T47D (cell line): Measurements from ENCODE around the gene GLMN.
"Not testable (repeated sequence)": the region's sequence is repeated elsewhere in the genome, so short reads cannot be mapped to it uniquely, and the experiment has no call there.

Source experiments
- DNase-seq, 2 experiments: peaks; one replicate each; pipeline versions ENCODE4 v3.0.0 to v3.0.0-alpha.2; 2011 to 2012; ENCODE audit warnings: low read depth in 1 of 2, low spot score in 1 of 2
- JUND ChIP-seq: IDR thresholded peaks from 2 replicates; pipeline ENCODE4 v1.6.1; 2012; ENCODE audit warnings: low read depth
- in situ Hi-C: cut with HindIII; loops from 2 replicates; pipeline ENCODE4 v1.10.0; 2016; ENCODE audit warnings: low sequenced_read_pairs, low pct_unique_long_range_greater_than_20kb

The GLMN gene

DNA sequence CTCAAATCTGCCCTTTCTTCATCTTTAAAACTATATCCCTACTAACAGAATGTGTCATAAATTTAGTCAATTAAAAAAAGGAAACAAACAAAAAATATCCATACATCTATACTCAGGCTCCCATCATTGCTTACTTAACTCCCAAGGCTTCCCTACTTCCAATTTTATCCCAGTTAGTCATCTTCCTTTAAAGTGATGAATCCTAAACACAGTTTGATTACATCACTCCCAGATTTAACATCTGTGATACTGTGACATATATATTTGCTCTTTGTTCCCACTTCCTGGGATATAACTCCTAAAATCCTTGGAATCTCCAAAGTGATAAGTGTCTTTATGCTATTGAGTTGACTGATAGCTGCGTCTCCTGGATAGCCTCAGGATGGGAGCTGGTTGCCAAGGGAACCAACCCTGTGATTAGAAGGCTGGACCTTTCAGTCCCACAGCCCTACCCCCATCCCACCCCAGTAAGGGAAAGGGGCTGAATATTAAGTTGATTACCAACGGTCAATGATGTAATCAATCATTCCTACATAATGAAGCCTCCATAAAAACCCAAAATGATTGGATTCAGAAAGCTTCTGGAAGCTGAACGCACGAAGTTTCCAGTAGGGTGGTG lies 21.6 kb downstream of the GLMN start:
- no peak for DNase-seq
- TF ChIP-seq JUND = no peak
- in situ Hi-C loops = no loop called here

DNA sequence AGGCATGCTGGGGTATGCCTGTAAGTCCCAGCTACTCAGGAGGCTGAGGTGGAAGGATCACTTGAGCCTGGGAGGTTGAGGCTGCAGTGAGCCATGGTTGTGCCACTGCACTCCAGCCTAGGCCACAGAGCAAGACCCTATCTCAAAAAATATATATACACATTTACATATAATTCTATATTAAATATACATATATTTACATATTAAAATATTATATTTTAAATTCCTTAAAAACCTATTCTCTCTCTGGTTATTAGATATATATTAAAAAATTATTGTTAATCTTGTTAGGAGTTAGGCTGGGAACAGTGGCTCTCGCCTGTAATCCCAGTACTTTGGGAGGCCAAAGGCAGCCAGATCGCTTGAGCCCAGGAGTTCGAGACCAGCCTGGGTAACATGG lies 22.7 kb downstream of the GLMN start:
- DNase-seq = no peak
- in situ Hi-C loops = no loop called here
- no peak for TF ChIP-seq JUND

DNA sequence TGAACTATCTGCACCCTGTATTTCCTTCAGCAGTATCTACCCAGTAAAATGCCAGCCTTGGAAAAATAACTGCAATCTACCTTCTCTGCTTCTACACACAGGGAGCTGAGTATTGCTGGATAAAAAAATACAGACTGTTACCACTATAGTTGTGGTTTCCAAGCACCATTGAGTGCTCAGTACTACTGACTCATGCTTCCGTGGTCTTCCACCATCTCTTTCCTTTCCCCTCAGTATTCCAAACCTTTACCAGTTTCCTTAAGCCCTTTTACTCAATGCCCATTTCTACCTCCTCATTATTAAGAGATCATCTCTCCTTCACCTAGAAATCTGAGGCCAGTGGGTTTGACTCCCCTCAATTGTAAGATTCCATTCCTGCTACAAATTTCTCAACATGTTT lies 23.8 kb downstream of the GLMN start:
- no peak for DNase-seq
- in situ Hi-C loops = no loop called here

DNA sequence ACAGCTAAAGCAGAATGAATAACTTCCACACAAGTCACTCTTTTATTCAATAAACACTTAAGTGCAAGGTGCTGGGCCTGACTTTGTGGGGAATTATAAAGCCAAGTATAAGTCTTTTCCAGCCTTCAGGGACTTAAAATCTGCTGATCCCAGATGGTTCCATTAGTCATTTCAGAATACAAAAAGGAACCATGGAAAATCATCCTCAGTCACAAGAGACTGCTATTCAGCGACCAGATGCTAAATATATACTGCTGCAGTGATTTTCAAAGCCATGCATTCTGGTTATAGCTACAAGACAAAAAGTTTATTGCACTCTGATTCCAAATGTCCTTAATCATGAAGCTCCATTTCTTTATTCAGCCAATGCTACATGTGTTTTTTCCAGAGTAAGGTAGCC lies 25.7 kb downstream of the GLMN start:
- no peak for TF ChIP-seq JUND
- no peak for DNase-seq
- in situ Hi-C loops = no loop called here

More for the DNA sequence above, 23.8 kb downstream of the GLMN start:
- no peak for TF ChIP-seq JUND

DNA sequence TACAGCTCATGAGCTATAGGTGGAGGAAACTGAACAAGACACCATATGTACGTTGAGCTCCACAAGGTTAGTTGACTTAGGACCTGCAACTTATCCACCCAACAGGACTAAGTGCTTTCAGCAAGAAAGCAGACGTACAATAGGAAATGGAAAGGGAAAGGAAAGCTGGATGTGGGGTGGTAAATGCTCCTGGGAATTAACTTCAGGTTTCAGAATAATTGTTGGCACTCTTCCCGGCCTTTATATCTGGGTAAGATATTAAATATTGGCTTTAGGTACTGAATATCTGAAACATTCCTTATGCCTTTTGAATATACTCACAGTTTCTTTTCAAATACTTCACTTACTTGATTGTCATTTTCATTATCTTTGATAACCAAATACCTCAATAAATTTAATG lies 36.3 kb downstream of the GLMN start:
- TF ChIP-seq JUND = no peak
- in situ Hi-C loops = no loop called here
- no peak for DNase-seq

DNA sequence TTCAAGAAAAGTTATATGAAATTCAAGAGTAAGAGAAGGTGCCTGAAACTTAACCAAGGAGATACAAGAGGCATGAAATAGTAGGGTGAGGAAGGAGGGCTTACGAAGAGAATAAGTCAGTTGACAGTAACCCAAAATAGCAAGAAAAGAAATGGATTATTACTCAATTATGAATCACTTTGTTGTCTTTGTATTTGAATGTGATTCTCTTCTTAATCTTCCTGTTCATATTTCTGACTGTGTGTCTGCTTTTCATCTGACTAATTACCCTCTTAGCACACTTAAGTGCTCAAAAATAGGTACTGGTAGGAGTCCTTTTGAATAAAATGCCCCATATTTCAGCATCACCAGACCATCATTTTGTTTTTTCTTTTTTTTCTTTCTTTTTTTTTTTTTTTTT lies 39.4 kb downstream of the GLMN start:
- in situ Hi-C loops = no loop called here
- DNase-seq = no peak
- no peak for TF ChIP-seq JUND

DNA sequence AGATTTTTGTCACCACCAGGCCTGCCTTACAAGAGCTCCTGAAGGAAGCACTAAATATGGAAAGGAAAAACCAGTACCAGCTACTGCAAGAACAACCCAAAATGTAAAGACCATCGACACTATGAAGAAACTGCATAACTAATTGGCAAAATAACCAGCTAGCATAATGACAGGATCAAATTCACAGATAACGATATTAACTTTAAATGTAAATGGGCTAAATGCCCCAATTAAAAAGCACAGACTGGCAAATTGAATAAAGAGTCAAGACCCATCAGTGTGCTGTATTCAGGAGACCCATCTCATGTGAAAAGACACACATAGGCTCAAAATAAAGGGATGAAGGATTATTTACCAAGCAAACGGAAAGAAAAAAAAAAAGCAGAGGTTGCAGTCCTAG lies 44.1 kb downstream of the GLMN start:
- in situ Hi-C loops, DNase-seq: not testable (repeated sequence)

DNA sequence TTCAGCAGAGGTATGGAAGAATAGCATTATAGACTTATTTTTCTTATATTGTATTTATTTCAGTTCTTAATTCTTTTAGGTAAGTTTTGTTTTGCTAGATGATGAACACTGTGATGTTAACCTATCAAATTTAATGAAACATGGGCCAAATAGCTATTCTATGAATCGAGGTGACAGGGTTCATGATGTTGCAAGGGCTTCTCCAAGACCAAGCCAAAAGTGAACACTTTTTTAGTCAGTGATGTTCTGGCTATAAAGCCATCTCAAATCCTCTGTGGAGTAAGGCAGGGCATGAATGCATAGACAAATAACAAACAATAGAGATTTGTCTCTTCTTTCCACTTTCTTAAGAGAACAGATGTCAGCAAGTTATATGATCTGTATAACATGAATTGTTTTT lies 54.4 kb downstream of the GLMN start:
- DNase-seq = no peak
- in situ Hi-C loops = no loop called here
- no peak for TF ChIP-seq JUND

DNA sequence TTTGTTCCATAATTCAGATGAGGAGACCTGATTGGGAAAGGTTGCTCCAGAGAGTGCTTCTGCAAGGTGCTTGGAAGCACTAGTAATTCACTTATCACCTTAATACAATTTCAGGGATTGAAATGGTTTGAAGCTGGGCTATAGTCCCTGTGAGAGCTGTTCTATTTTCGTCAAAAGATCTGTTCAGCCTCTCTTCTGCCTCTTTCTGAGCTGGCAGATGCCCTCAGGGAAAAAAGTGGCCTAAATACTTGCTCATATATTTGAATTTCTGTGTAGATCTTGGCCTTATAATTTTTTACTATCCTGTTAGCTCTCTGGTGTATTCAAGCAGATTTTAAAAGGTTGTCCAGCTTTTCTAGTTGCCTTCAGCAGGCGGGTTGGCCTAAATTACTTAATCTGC lies 58.8 kb downstream of the GLMN start:
- DNase-seq = no peak
- in situ Hi-C loops = no loop called here
- TF ChIP-seq JUND = no peak

DNA sequence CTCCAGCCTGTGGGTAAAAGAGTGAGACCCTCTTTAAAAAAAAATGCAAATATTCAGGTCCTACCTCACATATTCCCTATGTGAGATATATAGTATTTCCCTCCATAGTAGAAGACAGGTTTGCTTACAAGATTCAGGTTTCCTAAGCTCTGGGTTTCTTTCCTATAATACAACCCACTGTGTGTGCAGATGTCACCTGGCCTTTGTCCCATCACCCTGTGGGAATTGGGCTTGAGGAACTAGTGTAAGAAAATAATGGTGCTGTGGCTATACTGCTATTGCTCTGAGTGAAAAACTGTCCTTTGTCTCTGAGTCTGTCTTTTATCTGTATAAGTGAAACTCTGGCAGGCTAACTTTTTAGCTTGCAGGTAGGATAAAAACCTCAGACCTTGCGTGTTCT lies 68.1 kb downstream of the GLMN start:
- in situ Hi-C loops = no loop called here
- no peak for DNase-seq
- TF ChIP-seq JUND = no peak

DNA sequence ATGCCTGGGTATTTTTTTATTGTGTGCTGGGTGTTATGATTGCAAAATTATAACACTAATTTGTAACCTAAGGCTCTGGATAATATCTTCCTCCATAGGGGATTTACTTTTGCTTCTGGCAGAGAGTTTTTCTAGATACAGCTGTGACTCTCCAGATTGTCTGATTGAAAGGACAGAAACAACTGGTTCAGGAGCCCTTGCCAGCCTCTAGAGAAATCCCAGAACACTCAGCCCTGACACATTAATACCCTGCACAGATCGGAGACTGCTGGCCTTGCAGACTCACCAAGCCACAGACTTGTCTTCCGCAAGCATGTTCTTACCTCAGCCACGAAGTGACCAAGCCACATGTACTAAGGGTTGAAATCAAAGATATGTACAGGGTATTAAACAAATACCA lies 70.4 kb downstream of the GLMN start:
- DNase-seq = no peak
- no peak for TF ChIP-seq JUND
- in situ Hi-C loops = no loop called here

DNA sequence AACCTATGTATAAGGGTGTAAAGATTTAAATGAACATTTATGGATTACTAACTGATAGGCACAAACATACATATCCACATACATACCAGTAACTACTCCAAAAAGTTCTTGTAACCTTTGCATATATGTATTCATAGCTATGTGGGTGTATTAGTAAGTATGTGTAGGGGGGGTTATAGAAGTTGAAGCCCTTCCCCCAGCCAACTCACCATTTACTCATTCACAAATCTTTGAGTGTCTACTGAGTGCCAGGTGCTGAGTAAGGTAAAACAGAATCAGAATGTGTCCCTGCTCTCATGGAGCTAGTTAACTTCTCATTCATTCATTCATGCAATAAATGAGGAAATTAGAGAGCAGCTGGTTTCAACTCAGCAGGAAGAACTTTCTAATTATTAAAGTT lies 79.8 kb downstream of the GLMN start:
- no peak for DNase-seq
- in situ Hi-C loops = no loop called here
- no peak for TF ChIP-seq JUND

DNA sequence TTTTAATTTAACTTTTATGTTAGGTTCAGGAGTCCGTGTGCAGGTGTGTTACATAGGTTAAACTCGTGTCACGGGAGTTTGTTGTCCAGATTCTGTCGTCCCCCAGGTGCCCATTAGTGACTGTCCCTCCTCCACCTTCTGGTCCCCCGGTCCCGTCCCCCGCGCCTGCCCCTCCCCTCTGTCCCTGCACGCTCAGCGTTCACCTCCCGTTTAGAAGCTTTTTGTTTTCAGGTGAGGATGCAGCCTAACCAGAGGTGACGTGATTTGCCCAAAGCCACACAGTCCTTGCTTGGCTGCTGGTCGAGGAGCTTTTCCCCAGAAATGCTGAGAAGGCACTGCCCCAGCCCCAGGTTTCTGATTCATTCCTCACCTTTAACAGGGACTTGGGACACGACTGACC lies 80.2 kb downstream of the GLMN start:
- in situ Hi-C loops = no loop called here
- no peak for TF ChIP-seq JUND
- no peak for DNase-seq

DNA sequence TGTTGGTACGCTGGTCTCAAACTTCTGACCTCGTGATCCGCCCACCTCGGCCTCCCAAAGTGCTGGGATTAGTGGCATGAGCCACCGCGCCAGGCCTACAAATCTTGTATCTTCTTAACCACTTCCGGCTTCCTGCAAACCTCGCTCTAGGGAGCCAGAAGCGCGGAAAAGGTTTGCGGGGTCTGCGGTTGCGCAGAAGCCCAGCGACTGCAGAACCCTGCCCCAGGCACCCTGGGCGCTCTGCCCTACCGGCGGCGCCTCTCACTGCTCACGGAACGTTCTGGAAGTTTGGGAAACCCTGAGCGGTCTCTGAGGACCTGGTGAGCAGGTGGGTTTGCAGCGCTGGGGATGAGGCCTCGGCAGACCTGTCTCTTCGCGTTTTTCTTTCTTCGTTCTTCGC lies 81.1 kb downstream of the GLMN start, which contains the start of gene C1orf146:
TSS of gene C1orf146 (plus strand) at position 195 of the 400 bp plus-strand sequence. CDS start 13,506 bp downstream, outside the sequence.
- in situ Hi-C loops = no loop called here
- DNase-seq = no peak
- no peak for TF ChIP-seq JUND

DNA sequence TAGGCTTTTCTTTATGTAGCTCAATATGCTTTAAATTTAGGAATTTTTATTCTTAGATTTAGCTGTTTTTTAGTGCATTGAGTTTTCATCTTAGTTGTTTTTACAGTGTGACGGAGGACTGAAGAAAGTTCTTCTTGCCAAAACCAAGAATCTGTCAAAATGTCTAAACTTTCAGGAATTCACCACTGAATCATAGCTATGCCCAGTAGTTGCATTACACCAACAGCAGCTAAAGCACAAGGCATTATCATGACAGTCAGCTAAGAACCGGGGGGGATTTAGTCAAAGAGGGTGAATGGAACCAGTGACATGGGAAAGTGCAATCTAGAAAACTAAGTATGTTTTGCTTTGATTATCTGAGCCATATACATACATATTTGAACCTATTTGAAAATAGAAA lies 87.6 kb downstream of the GLMN start:
- no peak for DNase-seq
- in situ Hi-C loops = no loop called here
- no peak for TF ChIP-seq JUND
